SK-N-MC (cell line): ENCODE results near the gene KAZN.

Experiments used
- EZH2 ChIP-seq: fragments of 200-600 bp; sonication (generic); IDR thresholded peaks from one replicate; pipeline ENCODE4 v1.6.1; 2017; ENCODE audit warnings: antibody characterized with exemption
- POLR2AphosphoS5 ChIP-seq: IDR thresholded peaks from 2 replicates; pipeline ENCODE4 v1.6.1; 2012; ENCODE audit warnings: mild to moderate bottlenecking, low read depth, low read length, borderline replicate concordance

GRCh38 chr1:14944471-14944985 lies 346.0 kb downstream of the KAZN start:
- no peak for TF ChIP-seq POLR2AphosphoS5
- TF ChIP-seq EZH2: no peak
